Osteocyte (in vitro differentiated cells): Measurements from ENCODE around the gene OPA1. TPM values are rescaled to one million over a fixed set of nuclear protein-coding genes. Genes with fewer than 3 reads are reported as not detected.

Source experiments
- DNase-seq: peaks from one replicate; pipeline ENCODE4 v3.0.0; 2021; ENCODE audit warnings: mixed read lengths; ENCODE audit not compliant: unreplicated experiment; ENCODE audit errors: extremely low spot score
- H3K27ac Mint-ChIP-seq: one replicate; pipeline ENCODE4 v1.8.0; 2021; ENCODE audit warnings: mild to moderate bottlenecking, mixed read lengths; ENCODE audit not compliant: unreplicated experiment
- H3K27me3 Mint-ChIP-seq: one replicate; pipeline ENCODE4 v1.8.0; 2021; ENCODE audit warnings: mixed read lengths; ENCODE audit not compliant: unreplicated experiment
- H3K36me3 Mint-ChIP-seq: one replicate; pipeline ENCODE4 v1.8.0; 2021; ENCODE audit warnings: mixed read lengths; ENCODE audit not compliant: unreplicated experiment
- H3K4me1 Mint-ChIP-seq: one replicate; pipeline ENCODE4 v1.8.0; 2021; ENCODE audit warnings: mixed read lengths; ENCODE audit not compliant: unreplicated experiment
- H3K4me3 Mint-ChIP-seq: one replicate; pipeline ENCODE4 v1.8.0; 2021; ENCODE audit warnings: mild to moderate bottlenecking, moderate library complexity, mixed read lengths; ENCODE audit not compliant: unreplicated experiment
- H3K9me3 Mint-ChIP-seq: one replicate; pipeline ENCODE4 v1.8.0; 2021; ENCODE audit warnings: mixed read lengths; ENCODE audit not compliant: unreplicated experiment
- CTCF ChIP-seq: fragments of 200-600 bp; sonication (generic); IDR thresholded peaks from 2 replicates; pipeline ENCODE4 v1.5.0; 2021; ENCODE audit warnings: antibody characterized with exemption, mild to moderate bottlenecking, moderate library complexity
- total RNA-seq: library from RNA; stranded (reverse); gene quantifications from 2 replicates; pipeline ENCODE4 v1.2.1, GENCODE V29; 2021

OPA1 gene
- total RNA-seq, 1 donor from 2014 or later: 49.6 TPM

DNA sequence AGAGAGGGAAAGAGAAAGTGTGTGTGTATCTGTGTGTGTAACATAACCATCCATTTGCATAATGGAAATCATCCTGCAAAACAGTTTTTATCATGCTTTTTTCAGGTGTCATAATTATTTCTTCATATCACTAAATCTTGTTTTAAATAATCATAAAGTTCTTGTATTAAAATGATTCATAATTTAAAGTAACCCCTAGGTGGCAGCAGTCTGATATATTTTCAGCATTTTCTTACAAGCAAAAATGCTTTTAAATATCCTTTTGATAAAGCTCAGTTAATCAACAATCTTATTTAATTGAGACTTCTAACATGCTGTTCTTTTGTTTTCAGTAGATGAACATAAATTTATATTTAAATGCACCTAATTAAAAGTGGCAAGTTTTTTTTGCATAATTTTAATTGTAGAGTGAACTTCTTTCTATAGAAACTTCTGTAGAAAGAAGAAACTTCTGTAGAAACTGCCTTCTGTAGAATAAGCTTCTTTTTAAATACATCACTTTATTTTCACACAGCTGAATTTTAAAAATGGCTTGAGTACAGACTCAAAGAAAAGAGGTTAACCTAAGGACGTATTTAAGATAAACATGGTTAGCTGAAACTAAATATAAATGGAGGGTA is 72.5 kb downstream of the OPA1 start:
- peak; percentile 62 for TF ChIP-seq CTCF
- H3K27me3 Mint-ChIP-seq: no peaks in the 10 kb centered on the region
- H3K36me3 Mint-ChIP-seq: peaks cover 37% of the 10 kb centered on the region
- no peaks in the 10 kb centered on the region for H3K9me3 Mint-ChIP-seq
- H3K4me3 Mint-ChIP-seq: no peak overlapping the region
- DNase-seq: no peak
- H3K27ac Mint-ChIP-seq: no peak overlapping the region
- no peaks in the 10 kb centered on the region for H3K4me1 Mint-ChIP-seq

DNA sequence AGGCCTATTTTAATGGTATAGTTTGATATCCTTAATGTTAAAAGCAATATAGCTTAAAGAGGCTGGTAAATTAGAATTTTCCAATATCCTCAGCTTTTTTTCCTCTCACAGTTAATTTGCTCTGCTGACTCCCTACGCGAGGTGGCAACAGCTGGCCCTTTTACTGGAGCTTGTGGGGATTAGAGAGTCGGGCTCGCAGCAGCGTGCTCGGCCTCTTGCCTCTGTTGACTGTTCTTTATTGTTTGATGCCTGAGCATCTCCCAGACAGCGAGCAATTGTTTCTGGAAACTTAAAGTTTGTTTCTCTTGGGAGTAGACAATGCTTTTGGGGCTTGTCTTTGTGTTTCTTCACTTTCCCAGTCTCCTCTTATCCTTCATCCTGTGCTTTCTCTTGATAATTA is 80.8 kb downstream of the OPA1 start:
- H3K9me3 Mint-ChIP-seq: no peaks in the 10 kb centered on the region
- no peak for DNase-seq
- no peak overlapping the region for H3K27ac Mint-ChIP-seq
- H3K4me3 Mint-ChIP-seq: no peak overlapping the region
- H3K27me3 Mint-ChIP-seq: no peaks in the 10 kb centered on the region
- no peak for TF ChIP-seq CTCF
- peaks cover 39% of the 10 kb centered on the region for H3K36me3 Mint-ChIP-seq
- no peaks in the 10 kb centered on the region for H3K4me1 Mint-ChIP-seq

GRCh38 chr3:193674714-193675113 is 81.7 kb downstream of the OPA1 start:
- TF ChIP-seq CTCF: no peak
- Mint-ChIP-seq H3K9me3 (no peaks in the 10 kb centered on the region), H3K27ac (no peak overlapping the region), H3K4me1 (no peaks in the 10 kb centered on the region), H3K36me3 (peaks cover 34% of the 10 kb centered on the region), H3K4me3 (no peak overlapping the region), H3K27me3 (no peaks in the 10 kb centered on the region)
- no peak for DNase-seq

- H3K27me3 Mint-ChIP-seq: no peaks in the 10 kb centered on the region
- H3K9me3 Mint-ChIP-seq: no peaks in the 10 kb centered on the region
- no peak overlapping the region for H3K4me3 Mint-ChIP-seq
- no peak overlapping the region for H3K27ac Mint-ChIP-seq
- peaks cover 27% of the 10 kb centered on the region for H3K36me3 Mint-ChIP-seq
- H3K4me1 Mint-ChIP-seq: peaks cover 2% of the 10 kb centered on the region
- no peak for TF ChIP-seq CTCF
- DNase-seq: no peak
These were observed 84.7 kb downstream of the OPA1 start for GRCh38 chr3:193677734-193678133.

- Mint-ChIP-seq H3K36me3 (peaks cover 22% of the 10 kb centered on the region), H3K4me3 (no peak overlapping the region), H3K9me3 (no peaks in the 10 kb centered on the region), H3K27ac (no peak overlapping the region), H3K27me3 (no peaks in the 10 kb centered on the region), H3K4me1 (peaks cover 2% of the 10 kb centered on the region)
- no peak for DNase-seq
- no peak for TF ChIP-seq CTCF
These were observed 87.2 kb downstream of the OPA1 start for GRCh38 chr3:193680220-193680619.
